AG09319 (cell line): ENCODE results near the gene RBMS3.

Source experiments
- DNase-seq: peaks from one replicate; pipeline ENCODE4 v3.0.0-alpha.2; 2010; ENCODE audit warnings: low read depth; ENCODE audit errors: extremely low read depth
- TF ChIP-seq, protein P1 (sequence below): IDR thresholded peaks from 2 replicates; pipeline ENCODE4 v1.5.1; 2011; ENCODE audit warnings: low read depth, mild to moderate bottlenecking, inconsistent platforms, low read length, moderate library complexity

Gene RBMS3

DNA sequence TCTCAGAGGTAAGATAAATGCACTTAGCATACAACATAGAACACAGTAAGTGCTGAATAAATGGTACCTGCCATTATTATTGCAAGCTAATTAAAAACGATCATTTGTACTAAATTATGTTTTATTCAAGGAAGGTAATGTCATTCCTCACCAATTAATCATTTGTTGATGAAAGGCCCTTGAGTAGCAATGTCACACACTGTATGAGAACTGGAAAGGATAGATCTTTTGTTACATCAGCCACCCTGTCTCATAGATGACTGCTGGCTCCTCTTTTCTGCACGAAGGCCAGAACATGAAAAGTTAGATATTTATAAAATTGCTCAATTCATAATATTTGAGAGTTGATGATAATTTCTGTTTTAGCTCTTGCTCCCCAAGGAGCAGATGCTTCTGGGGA, 415.4 kb downstream of the RBMS3 start:
- TF ChIP-seq, protein P1, sequence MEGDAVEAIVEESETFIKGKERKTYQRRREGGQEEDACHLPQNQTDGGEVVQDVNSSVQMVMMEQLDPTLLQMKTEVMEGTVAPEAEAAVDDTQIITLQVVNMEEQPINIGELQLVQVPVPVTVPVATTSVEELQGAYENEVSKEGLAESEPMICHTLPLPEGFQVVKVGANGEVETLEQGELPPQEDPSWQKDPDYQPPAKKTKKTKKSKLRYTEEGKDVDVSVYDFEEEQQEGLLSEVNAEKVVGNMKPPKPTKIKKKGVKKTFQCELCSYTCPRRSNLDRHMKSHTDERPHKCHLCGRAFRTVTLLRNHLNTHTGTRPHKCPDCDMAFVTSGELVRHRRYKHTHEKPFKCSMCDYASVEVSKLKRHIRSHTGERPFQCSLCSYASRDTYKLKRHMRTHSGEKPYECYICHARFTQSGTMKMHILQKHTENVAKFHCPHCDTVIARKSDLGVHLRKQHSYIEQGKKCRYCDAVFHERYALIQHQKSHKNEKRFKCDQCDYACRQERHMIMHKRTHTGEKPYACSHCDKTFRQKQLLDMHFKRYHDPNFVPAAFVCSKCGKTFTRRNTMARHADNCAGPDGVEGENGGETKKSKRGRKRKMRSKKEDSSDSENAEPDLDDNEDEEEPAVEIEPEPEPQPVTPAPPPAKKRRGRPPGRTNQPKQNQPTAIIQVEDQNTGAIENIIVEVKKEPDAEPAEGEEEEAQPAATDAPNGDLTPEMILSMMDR = no peak
- DNase-seq = no peak

DNA sequence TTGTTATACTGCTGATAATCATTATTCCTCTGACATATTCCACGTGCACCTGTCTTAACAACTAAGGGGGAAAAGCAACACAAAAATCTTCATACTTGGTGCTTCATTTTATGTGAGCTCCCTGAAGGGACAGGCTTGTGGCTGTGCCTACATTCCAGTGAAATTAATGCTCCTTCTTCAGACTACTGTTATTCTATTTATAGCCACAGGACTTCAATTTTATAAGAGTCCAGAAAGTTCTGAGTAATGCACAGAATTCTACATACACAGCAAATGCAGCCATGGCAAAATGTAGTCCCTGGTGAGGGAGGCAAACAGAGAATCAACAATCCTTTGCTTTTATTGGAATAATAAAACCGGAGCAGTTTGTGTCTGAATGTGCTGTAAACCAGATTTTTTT, 417.1 kb downstream of the RBMS3 start:
- TF ChIP-seq, protein P1 = no peak

DNA sequence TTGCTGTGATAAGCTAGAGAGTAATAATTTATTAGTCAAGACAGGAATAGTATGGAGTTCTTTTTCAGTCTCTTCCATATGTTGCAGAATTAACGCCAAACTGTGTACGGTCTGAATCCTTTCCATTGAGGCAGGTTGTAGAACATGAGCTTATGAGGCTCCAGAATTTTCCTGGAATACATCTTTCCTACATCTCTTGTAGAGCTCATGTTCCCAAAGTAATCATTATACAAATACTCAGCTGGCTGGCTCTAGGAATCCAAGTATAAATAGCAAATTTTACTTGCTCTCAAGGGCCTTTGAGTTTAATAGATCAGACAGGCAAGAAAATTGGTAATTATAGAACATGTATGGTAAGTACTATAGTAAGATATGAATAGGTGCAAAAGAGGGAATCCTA, 419.4 kb downstream of the RBMS3 start:
- TF ChIP-seq, protein P1 = no peak
- no peak for DNase-seq

More for the DNA sequence above, 417.1 kb downstream of the RBMS3 start:
- DNase-seq = no peak

DNA sequence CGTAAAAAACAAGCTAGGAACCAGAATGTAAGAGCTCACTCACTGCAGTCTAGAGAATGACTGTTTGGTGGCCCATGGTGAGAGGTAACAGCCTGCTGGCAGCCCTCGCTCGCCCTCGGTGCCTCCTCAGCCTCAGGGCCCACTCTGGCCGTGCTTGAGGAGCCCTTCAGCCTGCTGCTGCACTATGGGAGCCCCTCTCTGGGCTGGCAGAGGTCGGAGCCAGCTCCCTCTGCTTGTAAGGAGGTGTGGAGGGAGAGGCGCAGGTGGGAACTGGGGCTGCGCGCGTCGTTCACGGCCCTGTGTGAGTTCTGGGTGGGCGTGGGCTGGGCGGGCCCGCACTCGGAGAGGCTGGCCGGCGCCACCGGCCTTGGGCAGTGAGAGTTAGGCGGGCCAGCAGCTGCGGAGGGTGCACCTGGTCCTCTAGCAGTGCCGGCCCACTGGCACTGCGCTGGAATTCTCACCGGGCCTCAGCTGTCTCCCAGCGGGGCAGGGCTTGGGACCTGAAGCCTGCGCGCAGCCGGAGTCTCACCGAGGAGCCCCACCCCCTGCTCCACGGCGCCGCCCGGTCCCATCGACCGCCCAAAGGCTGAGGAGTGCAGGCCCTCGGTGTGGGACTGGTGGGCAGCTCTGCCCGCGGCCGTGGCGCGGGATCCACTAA, 420.6 kb downstream of the RBMS3 start:
- TF ChIP-seq, protein P1 = no peak
- DNase-seq = no peak

DNA sequence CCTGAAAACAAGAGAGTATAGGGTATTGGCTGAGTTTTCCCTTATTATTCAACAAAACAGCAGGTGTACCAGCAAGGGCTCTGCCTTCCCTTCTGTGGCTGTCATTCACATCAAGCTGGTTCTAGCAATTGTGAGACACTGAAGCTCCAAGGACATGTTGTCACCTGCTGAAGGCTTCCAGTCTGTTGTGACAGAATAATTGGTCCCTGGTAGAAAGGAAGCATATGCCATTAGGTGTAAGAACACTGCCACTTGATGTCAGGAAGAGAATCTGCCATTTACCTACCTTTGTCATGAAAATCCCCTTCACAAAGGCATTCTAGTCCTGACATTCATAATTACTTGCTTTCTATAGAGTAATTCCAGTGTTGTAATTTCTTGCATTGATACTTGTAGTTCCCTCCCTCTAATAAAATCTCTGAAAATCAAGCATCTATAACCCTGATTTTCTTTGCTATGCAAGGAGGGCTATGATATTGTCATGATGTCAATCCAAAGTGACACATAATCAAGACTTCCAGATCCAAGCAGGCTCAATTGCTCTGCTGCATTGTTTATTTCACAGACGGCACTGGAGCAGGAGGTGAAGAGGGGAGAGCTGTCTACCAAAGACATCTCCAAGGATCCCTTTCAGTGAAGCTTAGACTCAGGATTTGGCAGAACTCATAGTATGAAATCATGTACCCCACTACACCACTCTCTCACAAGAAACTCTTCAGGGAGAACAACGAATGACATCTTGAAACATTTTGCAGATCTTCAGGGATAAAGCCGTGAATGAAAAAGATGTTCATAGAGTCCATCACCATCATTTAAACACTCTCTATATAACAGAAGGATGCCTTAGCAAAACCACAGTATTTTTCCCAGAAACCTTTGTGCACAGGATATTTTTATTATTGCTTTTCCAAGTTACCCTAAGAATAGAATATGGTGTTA, 425.3 kb downstream of the RBMS3 start:
- TF ChIP-seq, protein P1 = no peak
- DNase-seq = no peak

DNA sequence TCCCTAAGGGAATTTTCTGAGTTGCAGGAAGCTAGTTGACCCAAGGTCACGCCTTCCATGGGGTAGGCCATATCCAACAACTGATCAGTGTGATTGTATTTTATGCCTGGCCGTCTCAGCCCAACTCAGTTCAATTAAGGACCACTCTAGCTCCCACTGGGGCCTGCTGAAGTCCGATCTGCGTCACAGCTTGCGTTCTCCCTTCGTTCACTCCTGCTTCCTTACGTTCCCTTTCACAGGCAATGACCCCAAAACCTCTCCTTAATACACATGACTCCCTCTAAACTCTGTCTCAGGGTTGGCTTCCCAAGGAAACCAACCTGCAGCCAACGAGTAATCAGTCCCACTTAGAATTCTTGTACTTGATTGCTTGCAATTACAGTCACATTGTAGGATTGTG, 428.0 kb downstream of the RBMS3 start:
- TF ChIP-seq, protein P1 = no peak
- no peak for DNase-seq

DNA sequence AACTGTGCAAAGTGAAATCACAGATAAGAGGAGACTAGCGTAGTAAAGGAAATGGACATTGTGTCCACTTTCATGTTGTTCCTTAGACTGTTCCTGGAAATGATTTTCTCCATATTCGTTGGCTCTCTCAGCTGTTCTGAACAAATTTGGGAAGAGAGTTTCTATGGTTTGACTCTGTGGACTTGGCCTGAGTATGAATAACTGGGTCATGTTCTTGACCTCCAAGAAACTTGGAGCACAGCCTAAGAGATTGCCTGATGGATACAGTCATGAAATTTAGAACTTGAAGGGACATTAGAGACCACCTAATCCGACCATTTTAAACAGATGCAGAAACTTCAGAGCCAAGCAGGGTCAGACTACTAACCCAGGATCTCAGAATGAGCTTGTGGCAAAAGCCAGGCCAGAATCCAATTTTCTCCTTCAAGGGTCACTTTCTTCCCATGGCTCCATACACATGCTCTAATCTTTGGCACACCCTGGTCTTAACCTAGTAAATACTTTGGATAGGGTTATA, 430.4 kb downstream of the RBMS3 start:
- no peak for DNase-seq

More for the DNA sequence above, 430.4 kb downstream of the RBMS3 start:
- TF ChIP-seq, protein P1 = no peak
